SK-N-SH (cell line): ENCODE results near the gene FAM204A. TPM values are rescaled to one million over a fixed set of nuclear protein-coding genes. Genes with fewer than 3 reads are reported as not detected.

ENCODE experiments used
- CTCF ChIA-PET: fragments of 300-600, 350-600 bp; formaldehyde crosslinking; extraction: SDS; loops from one replicate; lab custom pipeline; 2021; lab: Yijun Ruan, JAX
- POLR2A ChIA-PET: fragments of 350-600 bp; sonication (Branson Sonifier 250); formaldehyde crosslinking; extraction: SDS; loops from one replicate; lab custom pipeline; 2020; ENCODE audit warnings: antibody characterized with exemption, inconsistent platforms; lab: Yijun Ruan, JAX
- DNase-seq: peaks from one replicate; pipeline ENCODE4 v3.0.0; 2012
- H2AFZ ChIP-seq: fragments of 200-600 bp; sonication (generic); 2 replicates; pipeline ENCODE4 v1.8.1; 2016; ENCODE audit warnings: antibody characterized with exemption, mild to moderate bottlenecking, low read depth
- H3F3A ChIP-seq: fragments of 200-600 bp; sonication (generic); replicated peaks from 2 replicates; pipeline ENCODE3; 2016; ENCODE audit warnings: antibody characterized with exemption, mild to moderate bottlenecking; ENCODE audit not compliant: insufficient read depth
- H3K27ac ChIP-seq, 2 experiments: fragments of 200-500 bp in 1 of 2; fragments of 200-600 bp in 1 of 2; sonication (Bioruptor generic) in 1 of 2; sonication (generic), shearing (Covaris generic) in 1 of 2; 2 replicates each; pipeline versions ENCODE4 v1.5.1 to v1.6.1; 2014 to 2016; ENCODE audit warnings: low read depth in 2 of 2, inconsistent platforms in 1 of 2, low read length in 1 of 2, mild to moderate bottlenecking in 1 of 2, mixed read lengths in 1 of 2
- H3K27me3 ChIP-seq: fragments of 200-600 bp; sonication (generic), shearing (Covaris generic); 2 replicates; pipeline ENCODE4 v1.6.1; 2016; ENCODE audit warnings: mixed run types; ENCODE audit not compliant: insufficient read depth
- H3K36me3 ChIP-seq, 2 experiments: fragments of 200-500 bp in 1 of 2; fragments of 200-600 bp in 1 of 2; sonication (Bioruptor generic) in 1 of 2; sonication (generic) in 1 of 2; replicated peaks in 1 of 2; 2 replicates each; pipeline versions ENCODE3 to v1.5.1; 2014 to 2016; ENCODE audit warnings: low read length in 1 of 2, mild to moderate bottlenecking in 1 of 2; ENCODE audit not compliant: insufficient read depth in 2 of 2, control insufficient read depth in 1 of 2
- H3K4me1 ChIP-seq, 2 experiments: fragments of 200-500 bp in 1 of 2; fragments of 200-600 bp in 1 of 2; sonication (Bioruptor generic) in 1 of 2; sonication (generic), shearing (Covaris generic) in 1 of 2; 2 replicates each; pipeline versions ENCODE4 v1.5.1 to v1.6.1; 2014 to 2016; ENCODE audit warnings: low read depth in 1 of 2, low read length in 1 of 2, mixed run types in 1 of 2; ENCODE audit not compliant: insufficient read depth in 2 of 2, control insufficient read depth in 1 of 2
- H3K4me2 ChIP-seq: fragments of 200-600 bp; sonication (generic), shearing (Covaris generic); 2 replicates; pipeline ENCODE4 v1.6.1; 2017; ENCODE audit warnings: mixed run types
- H3K4me3 ChIP-seq, 2 experiments: fragments of 200-500 bp in 1 of 2; fragments of 200-600 bp in 1 of 2; sonication (Bioruptor generic) in 1 of 2; sonication (generic), shearing (Covaris generic) in 1 of 2; 2 replicates each; pipeline versions ENCODE4 v1.5.1 to v1.8.1; 2014 to 2016; ENCODE audit warnings: low read depth in 2 of 2, inconsistent platforms in 1 of 2, low read length in 1 of 2, mild to moderate bottlenecking in 1 of 2, mixed read lengths in 1 of 2, moderate library complexity in 1 of 2
- H3K79me2 ChIP-seq: fragments of 200-600 bp; sonication (generic); 2 replicates; pipeline ENCODE4 v1.8.1; 2017; ENCODE audit warnings: mild to moderate bottlenecking; ENCODE audit not compliant: insufficient read depth
- H3K9ac ChIP-seq: fragments of 200-600 bp; sonication (generic); 2 replicates; pipeline ENCODE4 v1.6.1; 2017; ENCODE audit warnings: mixed run types
- H3K9me2 ChIP-seq: fragments of 200-600 bp; sonication (generic); 2 replicates; pipeline ENCODE4 v1.6.1; 2017; ENCODE audit warnings: mixed run types
- H3K9me3 ChIP-seq: fragments of 200-600 bp; sonication (generic); 2 replicates; pipeline ENCODE4 v1.6.1; 2017; ENCODE audit warnings: mixed run types, mild to moderate bottlenecking, moderate library complexity
- H4K20me1 ChIP-seq: fragments of 200-600 bp; sonication (generic); 2 replicates; pipeline ENCODE4 v1.6.1; 2017; ENCODE audit warnings: mild to moderate bottlenecking, mixed run types; ENCODE audit not compliant: insufficient read depth
- CHD2 ChIP-seq: fragments of 150-350 bp; IDR thresholded peaks from 2 replicates; pipeline ENCODE4 v1.6.1; 2018; ENCODE audit warnings: low read length; ENCODE audit not compliant: partially characterized antibody
- ELF1 ChIP-seq: IDR thresholded peaks from 2 replicates; pipeline ENCODE4 v1.4.0; 2012
- EZH2phosphoT487 ChIP-seq: fragments of 200-600 bp; sonication (generic); IDR thresholded peaks from 2 replicates; pipeline ENCODE4 v1.6.1; 2017; ENCODE audit warnings: low read depth, mixed run types, mild to moderate bottlenecking, antibody characterized with exemption, moderate library complexity, borderline replicate concordance
- FOSL2 ChIP-seq: IDR thresholded peaks from 2 replicates; pipeline ENCODE4 v1.4.0; 2012; ENCODE audit warnings: low read depth, mild to moderate bottlenecking, moderate library complexity, borderline replicate concordance
- FOXM1 ChIP-seq: IDR thresholded peaks from 2 replicates; pipeline ENCODE4 v1.4.0; 2012; ENCODE audit warnings: low read depth, mild to moderate bottlenecking
- JUND ChIP-seq: IDR thresholded peaks from 2 replicates; pipeline ENCODE4 v1.4.0; 2012
- MEF2A ChIP-seq: IDR thresholded peaks from 2 replicates; pipeline ENCODE4 v1.4.0; 2012; ENCODE audit warnings: low read depth, borderline replicate concordance
- MXI1 ChIP-seq: IDR thresholded peaks from 2 replicates; pipeline ENCODE4 v1.6.1; 2012; ENCODE audit warnings: mild to moderate bottlenecking, low read depth, low read length, improper control_type of control experiment
- NRF1 ChIP-seq: IDR thresholded peaks from 2 replicates; pipeline ENCODE4 v1.6.1; 2012; ENCODE audit warnings: low read depth, mild to moderate bottlenecking, low read length
- POLR2AphosphoS5 ChIP-seq: IDR thresholded peaks from 2 replicates; pipeline ENCODE4 v1.6.1; 2012; ENCODE audit warnings: low read depth, low read length
- REST ChIP-seq: IDR thresholded peaks from 2 replicates; pipeline ENCODE4 v1.6.1; 2012; ENCODE audit warnings: mild to moderate bottlenecking, low read depth, low read length, moderate library complexity
- RFX5 ChIP-seq: IDR thresholded peaks from 2 replicates; pipeline ENCODE4 v1.6.1; 2012; ENCODE audit warnings: mild to moderate bottlenecking, improper control_type of control experiment, low read length
- RXRA ChIP-seq: IDR thresholded peaks from 2 replicates; pipeline ENCODE4 v1.4.0; 2012; ENCODE audit warnings: low read depth, mild to moderate bottlenecking, borderline replicate concordance
- SIN3A ChIP-seq: IDR thresholded peaks from 2 replicates; pipeline ENCODE4 v1.6.1; 2012; ENCODE audit warnings: low read depth, mild to moderate bottlenecking, low read length, moderate library complexity, borderline replicate concordance
- SMC3 ChIP-seq: IDR thresholded peaks from 2 replicates; pipeline ENCODE4 v1.6.1; 2012; ENCODE audit warnings: low read depth, low read length, improper control_type of control experiment
- TEAD4 ChIP-seq: IDR thresholded peaks from 2 replicates; pipeline ENCODE4 v1.4.0; 2012; ENCODE audit warnings: mild to moderate bottlenecking, borderline replicate concordance; ENCODE audit not compliant: insufficient read depth
- YY1 ChIP-seq: IDR thresholded peaks from 2 replicates; pipeline ENCODE4 v1.4.0; 2012; ENCODE audit warnings: low read depth, mild to moderate bottlenecking
- WGBS: methylation state at CpG from one replicate; pipeline ENCODE4 v1.1.6; 2017; ENCODE audit warnings: low lambda C conversion rate; 5-methylcytosine and 5-hydroxymethylcytosine counted together
- polyA plus RNA-seq, 3 experiments: library from polyadenylated mRNA; depleted of rRNA; stranded (reverse); fragments of >200 nt; gene quantifications; 2 replicates each; pipeline ENCODE4 v1.2.3, GENCODE V29; 2012
- TF ChIP-seq, protein P1 (sequence below): fragments of 150-350 bp; IDR thresholded peaks from 2 replicates; pipeline ENCODE4 v1.6.1; 2017; ENCODE audit warnings: antibody characterized with exemption, low read length, low read depth, borderline replicate concordance

FAM204A gene
- polyA plus RNA-seq, 1 of the 3 experiments (the other 2 are of a cell fraction): 10.8 TPM

DNA sequence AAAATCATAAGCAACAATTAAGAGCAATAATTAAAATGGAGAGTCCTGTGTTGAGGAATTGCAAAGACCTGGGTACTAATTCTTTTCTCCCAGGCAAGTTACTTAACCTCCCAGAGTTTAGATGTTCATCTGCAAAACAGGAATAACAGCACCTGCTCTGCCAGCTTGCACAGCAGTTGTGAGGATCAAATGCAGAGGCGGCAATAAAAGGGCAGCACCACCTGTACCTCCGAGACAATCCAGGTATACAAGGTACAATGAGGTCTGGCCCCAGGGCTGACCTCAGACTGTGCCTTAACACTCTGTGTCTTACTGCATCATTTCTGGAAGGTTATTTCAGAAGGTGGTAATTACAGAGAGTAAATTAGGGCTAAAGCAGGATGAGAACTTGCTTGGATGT is 14.5 kb upstream of the FAM204A start:
- ChIA-PET POLR2A (no interaction called here), CTCF (no interaction called here)
- Histone ChIP-seq H4K20me1 (no peaks in the 10 kb centered on the region), H3K27ac (no peak overlapping the region), H3K9me3 (no peaks in the 10 kb centered on the region), H3K4me2 (no peak overlapping the region), H3K79me2 (no peaks in the 10 kb centered on the region), H3K4me3 (no peak overlapping the region), H3F3A (no peaks in the 10 kb centered on the region), H3K27me3 (no peaks in the 10 kb centered on the region), H3K9ac (no peak overlapping the region), H2AFZ (no peak overlapping the region), H3K4me1 (no peaks in the 10 kb centered on the region), H3K36me3 (no peaks in the 10 kb centered on the region), H3K9me2 (no peaks in the 10 kb centered on the region)
- no peak for DNase-seq
- TF ChIP-seq REST (no peak), MEF2A (no peak), MXI1 (no peak), SMC3 (no peak), JUND (no peak), FOSL2 (no peak), TEAD4 (no peak), CHD2 (no peak), POLR2AphosphoS5 (no peak), SIN3A (no peak), ELF1 (no peak), NRF1 (no peak), YY1 (no peak)
- TF ChIP-seq, protein P1, sequence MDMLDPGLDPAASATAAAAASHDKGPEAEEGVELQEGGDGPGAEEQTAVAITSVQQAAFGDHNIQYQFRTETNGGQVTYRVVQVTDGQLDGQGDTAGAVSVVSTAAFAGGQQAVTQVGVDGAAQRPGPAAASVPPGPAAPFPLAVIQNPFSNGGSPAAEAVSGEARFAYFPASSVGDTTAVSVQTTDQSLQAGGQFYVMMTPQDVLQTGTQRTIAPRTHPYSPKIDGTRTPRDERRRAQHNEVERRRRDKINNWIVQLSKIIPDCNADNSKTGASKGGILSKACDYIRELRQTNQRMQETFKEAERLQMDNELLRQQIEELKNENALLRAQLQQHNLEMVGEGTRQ: no peak
- WGBS: 55% methylated on average over 2 of the region's 2 CpGs

DNA sequence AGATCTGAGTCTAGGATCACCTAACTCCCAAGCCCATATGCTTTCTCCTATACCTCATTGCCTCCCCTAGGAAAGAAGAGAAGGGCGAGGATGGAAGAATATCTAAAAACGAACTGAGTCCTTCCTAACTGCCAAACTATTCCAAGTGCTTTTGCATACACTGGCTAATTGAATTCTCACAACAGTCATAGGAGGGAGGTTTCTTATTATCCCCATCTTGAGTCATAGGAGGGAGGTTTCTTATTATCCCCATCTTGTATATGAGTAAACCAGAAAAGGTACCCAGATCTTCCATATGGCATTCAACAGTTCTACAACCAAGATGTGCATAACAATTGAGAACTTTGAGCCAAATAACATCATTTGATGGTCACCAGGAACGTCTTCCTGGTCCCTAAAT is 13.1 kb upstream of the FAM204A start:
- H3K9me3 ChIP-seq: no peaks in the 10 kb centered on the region
- no peaks in the 10 kb centered on the region for H3K4me1 ChIP-seq
- no peaks in the 10 kb centered on the region for H4K20me1 ChIP-seq
- no peak overlapping the region for H3K27ac ChIP-seq
- H3K9ac ChIP-seq: no peak overlapping the region
- H3K4me2 ChIP-seq: no peak overlapping the region
- H3F3A ChIP-seq: no peaks in the 10 kb centered on the region
- H3K79me2 ChIP-seq: no peaks in the 10 kb centered on the region
- H3K4me3 ChIP-seq: no peak overlapping the region
- H3K27me3 ChIP-seq: no peaks in the 10 kb centered on the region
- H3K36me3 ChIP-seq: no peaks in the 10 kb centered on the region
- no peaks in the 10 kb centered on the region for H3K9me2 ChIP-seq
- WGBS: 8% methylated on average over 3 of the region's 3 CpGs
- H2AFZ ChIP-seq: no peak overlapping the region
- ChIA-PET CTCF (interaction anchor here (0.6 kb wide), 1 partner anchor 45 kb away, joined by 3 read pairs; no protein-coding TSS in a partner anchor), POLR2A (no interaction called here)
- DNase-seq: no peak
- no peak for TF ChIP-seq TEAD4
- no peak for TF ChIP-seq RXRA
- no peak for TF ChIP-seq JUND
- TF ChIP-seq ELF1: no peak
- no peak for TF ChIP-seq FOXM1
- TF ChIP-seq MEF2A: no peak
- no peak for TF ChIP-seq EZH2phosphoT487
- no peak for TF ChIP-seq RFX5
- TF ChIP-seq, all 33 proteins: peak for 0
